ENCODE data around the gene STMND1. TPM values are rescaled to one million over a fixed set of nuclear protein-coding genes. Genes with fewer than 3 reads are reported as not detected.
A peak's percentile ranks its signal among the peaks of the same experiment; 100 is the strongest.

STMND1 gene
- total and polyA plus RNA-seq, 2 of the 4 experiments (the other 2 are of a cell fraction): not detected

DNA sequence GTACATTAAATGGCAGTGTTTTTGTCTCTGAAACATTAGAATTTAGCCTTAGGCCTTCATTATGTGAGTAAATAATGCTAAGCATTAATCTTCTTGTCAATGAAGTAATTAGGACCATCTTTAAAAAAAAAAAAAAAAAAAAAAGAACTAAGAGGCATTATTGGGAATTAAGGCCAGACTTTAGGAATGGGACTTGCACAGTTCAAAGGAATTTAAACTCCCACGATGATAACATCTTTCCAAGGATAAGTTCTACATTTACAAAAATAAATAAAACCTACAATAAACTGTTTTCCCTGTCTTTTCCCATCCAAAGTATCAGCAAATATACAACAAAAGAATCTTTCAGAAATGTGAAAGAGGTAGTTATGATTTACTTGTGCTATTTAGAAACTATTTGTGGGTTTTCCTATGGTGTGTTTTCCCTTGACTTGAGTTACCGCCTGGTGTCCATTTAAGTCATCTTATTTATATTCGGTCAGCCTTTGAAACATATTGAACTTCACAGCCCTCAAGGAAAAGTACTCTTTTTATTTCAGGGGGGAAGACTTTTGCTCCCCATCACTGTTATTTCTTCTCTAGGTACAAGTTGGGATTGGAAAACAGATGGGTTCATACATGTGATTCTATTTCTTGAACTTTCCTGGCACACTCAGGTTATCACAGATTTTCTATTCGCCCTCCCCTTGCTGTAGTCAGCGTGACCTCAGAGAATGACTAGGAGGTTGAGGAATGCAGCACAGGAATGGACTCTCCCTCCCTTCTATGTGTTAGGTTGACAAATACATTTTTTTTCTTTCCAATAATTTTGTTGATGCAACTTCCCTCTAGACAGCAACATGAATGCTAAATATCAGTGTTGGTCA lies 13.6 kb downstream of the STMND1 start (continued):
- TF ChIP-seq, protein P1, sequence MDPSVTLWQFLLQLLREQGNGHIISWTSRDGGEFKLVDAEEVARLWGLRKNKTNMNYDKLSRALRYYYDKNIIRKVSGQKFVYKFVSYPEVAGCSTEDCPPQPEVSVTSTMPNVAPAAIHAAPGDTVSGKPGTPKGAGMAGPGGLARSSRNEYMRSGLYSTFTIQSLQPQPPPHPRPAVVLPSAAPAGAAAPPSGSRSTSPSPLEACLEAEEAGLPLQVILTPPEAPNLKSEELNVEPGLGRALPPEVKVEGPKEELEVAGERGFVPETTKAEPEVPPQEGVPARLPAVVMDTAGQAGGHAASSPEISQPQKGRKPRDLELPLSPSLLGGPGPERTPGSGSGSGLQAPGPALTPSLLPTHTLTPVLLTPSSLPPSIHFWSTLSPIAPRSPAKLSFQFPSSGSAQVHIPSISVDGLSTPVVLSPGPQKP (IDR thresholded peaks at IDR 0.05; ENCODE audit: borderline replicate concordance, low read depth, low read length): no peak
- TF ChIP-seq POLR2A (IDR thresholded peaks at IDR 0.05; ENCODE audit: low read depth, low read length): no peak

DNA sequence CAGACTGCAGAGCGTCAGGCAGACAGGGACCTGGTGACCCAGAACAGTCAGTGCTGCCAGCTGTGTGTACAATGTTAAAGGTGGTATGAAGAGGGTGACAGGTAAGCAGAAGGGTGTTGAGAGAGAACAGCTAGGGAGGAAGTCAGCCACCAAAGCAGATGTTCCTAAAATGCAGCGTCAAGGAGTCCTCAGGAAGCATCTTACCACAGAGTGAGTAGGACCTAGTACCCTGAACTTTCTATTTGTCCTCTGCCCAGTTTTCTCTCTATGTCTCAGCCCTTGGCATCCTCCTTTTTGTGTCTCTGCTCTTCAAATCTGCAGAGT lies 14.2 kb downstream of the STMND1 start:
- H2BK5ac ChIP-seq (ENCODE audit: low read depth, low read length, poor library complexity, severe bottlenecking): no peak overlapping the region
- dilution Hi-C loops (cut with HindIII; ENCODE audit: low sequenced_read_pairs, unreplicated experiment): no loop called here
- in situ Hi-C loops (cut with MboI; ENCODE audit: low sequenced_read_pairs): no loop called here

More for the DNA sequence above, 14.2 kb downstream of the STMND1 start:
- no TSS peak for BruUV-seq (replicated peaks)
- peak overlapping the region; percentile 83 for H2AFZ ChIP-seq (replicated peaks; ENCODE audit: low read length, poor library complexity)
- no peaks in the 10 kb centered on the region for H3K27me3 ChIP-seq (ENCODE audit: control insufficient read depth, insufficient read depth, low read length)
- H3K4me1 ChIP-seq (ENCODE audit: control insufficient read depth, insufficient read depth, low read length): peaks cover 5% of the 10 kb centered on the region
- no peak for DNase-seq
- peak overlapping the region; percentile 59 for H2AK9ac ChIP-seq (replicated peaks; ENCODE audit: low read depth, low read length, poor library complexity)
- H4K91ac ChIP-seq (ENCODE audit: insufficient read depth, low read depth, low read length): peak overlapping the region; percentile 40; the same call in 1 of the 2 replicates
- peak overlapping the region; percentile 94 for H3K4ac ChIP-seq (ENCODE audit: low read depth, low read length)
- no peak overlapping the region for H3K27ac ChIP-seq (ENCODE audit: insufficient read depth, low read length)
- no peaks in the 10 kb centered on the region for H3K79me1 ChIP-seq (ENCODE audit: low read depth in 1 of 2, low read length in 2 of 2)
- ChIA-PET POLR2A (ENCODE audit: unreplicated experiment) (no interaction called here), CTCF (no interaction called here)
- H3K18ac ChIP-seq (ENCODE audit: low read depth, low read length): peak overlapping the region; percentile 39; the same call in 1 of the 2 replicates
- H2BK15ac ChIP-seq (ENCODE audit: low read depth, low read length): peak overlapping the region; percentile 57; the same call in 1 of the 3 replicates
- no peak overlapping the region for H3K9ac ChIP-seq (ENCODE audit: low read depth, low read length)
- H3K23ac ChIP-seq (ENCODE audit: low read depth, low read length): no peak overlapping the region
- H2BK120ac ChIP-seq (ENCODE audit: low read depth, low read length): peak overlapping the region; percentile 85
- no peak overlapping the region for H4K5ac ChIP-seq (ENCODE audit: low read depth, low read length)
- H4K20me1 ChIP-seq (ENCODE audit: insufficient read depth, low read length): no peaks in the 10 kb centered on the region
- peak overlapping the region in 1 of 2 experiments; percentile 81; a peak in 1 of 4 replicates for H4K8ac ChIP-seq (ENCODE audit: low read depth in 2 of 2, low read length in 2 of 2)
- H3K4me2 ChIP-seq (ENCODE audit: low read depth, low read length): peak overlapping the region; percentile 62
- ATAC-seq (ENCODE audit: low read depth): peak; percentile 24
- intact Hi-C loops (cut with micrococcal nuclease): no loop called here
- H3K56ac ChIP-seq (ENCODE audit: extremely low read depth, insufficient read depth, low read length): no peak overlapping the region
- no peaks in the 10 kb centered on the region for H3K9me3 ChIP-seq (ENCODE audit: control insufficient read depth, insufficient read depth, low read length)
- TF ChIP-seq NFE2L2 (IDR thresholded peaks at IDR 0.05; ENCODE audit: low read depth, low read length) (no peak), RFX5 (IDR thresholded peaks at IDR 0.05; ENCODE audit: low read depth, low read length) (no peak), POLR2A (IDR thresholded peaks at IDR 0.05; ENCODE audit: low read depth, low read length) (no peak), SMC3 (IDR thresholded peaks at IDR 0.05; ENCODE audit: low read depth, low read length) (no peak), CHD1 (IDR thresholded peaks at IDR 0.05; ENCODE audit: low read depth, low read length) (no peak), MXI1 (IDR thresholded peaks at IDR 0.05; ENCODE audit: borderline replicate concordance, low read depth, low read length) (no peak)
- TF ChIP-seq, protein P2, sequence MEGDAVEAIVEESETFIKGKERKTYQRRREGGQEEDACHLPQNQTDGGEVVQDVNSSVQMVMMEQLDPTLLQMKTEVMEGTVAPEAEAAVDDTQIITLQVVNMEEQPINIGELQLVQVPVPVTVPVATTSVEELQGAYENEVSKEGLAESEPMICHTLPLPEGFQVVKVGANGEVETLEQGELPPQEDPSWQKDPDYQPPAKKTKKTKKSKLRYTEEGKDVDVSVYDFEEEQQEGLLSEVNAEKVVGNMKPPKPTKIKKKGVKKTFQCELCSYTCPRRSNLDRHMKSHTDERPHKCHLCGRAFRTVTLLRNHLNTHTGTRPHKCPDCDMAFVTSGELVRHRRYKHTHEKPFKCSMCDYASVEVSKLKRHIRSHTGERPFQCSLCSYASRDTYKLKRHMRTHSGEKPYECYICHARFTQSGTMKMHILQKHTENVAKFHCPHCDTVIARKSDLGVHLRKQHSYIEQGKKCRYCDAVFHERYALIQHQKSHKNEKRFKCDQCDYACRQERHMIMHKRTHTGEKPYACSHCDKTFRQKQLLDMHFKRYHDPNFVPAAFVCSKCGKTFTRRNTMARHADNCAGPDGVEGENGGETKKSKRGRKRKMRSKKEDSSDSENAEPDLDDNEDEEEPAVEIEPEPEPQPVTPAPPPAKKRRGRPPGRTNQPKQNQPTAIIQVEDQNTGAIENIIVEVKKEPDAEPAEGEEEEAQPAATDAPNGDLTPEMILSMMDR (conservative IDR thresholded peaks at IDR 0.05; ENCODE audit: low read depth, low read length): no peak
- H2AK5ac ChIP-seq (ENCODE audit: low read depth, low read length): peak overlapping the region; percentile 70
- H3K36me3 ChIP-seq (ENCODE audit: control insufficient read depth, insufficient read depth, low read length): no peaks in the 10 kb centered on the region
- H3K9me1 ChIP-seq (ENCODE audit: insufficient read depth, low read length): peaks cover 4% of the 10 kb centered on the region
- 60% methylated on average over 1 of the region's 2 CpGs; no CpG with 5 or more reads in 1 of the 2 experiments for WGBS, 2 experiments (ENCODE audit: extremely low coverage in 2 of 2, insufficient read length in 1 of 2)
- H3K4me3 ChIP-seq (ENCODE audit: insufficient read depth, low read depth, low read length): no peak overlapping the region
- H2BK20ac ChIP-seq (ENCODE audit: low read depth, low read length): peak overlapping the region; percentile 91
- peak overlapping the region; percentile 58; the same call in 1 of the 2 replicates for H3K14ac ChIP-seq (replicated peaks; ENCODE audit: low read depth, low read length)

Measured in IMR-90 (cell line).